ENCODE measurements around the gene C19orf12.
A peak's percentile ranks its signal among the peaks of the same experiment; 100 is the strongest.

C19orf12 gene

GRCh38 chr19:29696565-29696846, 18.6 kb downstream of the C19orf12 start:
- no peak for DNase-seq (ENCODE audit: low read depth)

DNA sequence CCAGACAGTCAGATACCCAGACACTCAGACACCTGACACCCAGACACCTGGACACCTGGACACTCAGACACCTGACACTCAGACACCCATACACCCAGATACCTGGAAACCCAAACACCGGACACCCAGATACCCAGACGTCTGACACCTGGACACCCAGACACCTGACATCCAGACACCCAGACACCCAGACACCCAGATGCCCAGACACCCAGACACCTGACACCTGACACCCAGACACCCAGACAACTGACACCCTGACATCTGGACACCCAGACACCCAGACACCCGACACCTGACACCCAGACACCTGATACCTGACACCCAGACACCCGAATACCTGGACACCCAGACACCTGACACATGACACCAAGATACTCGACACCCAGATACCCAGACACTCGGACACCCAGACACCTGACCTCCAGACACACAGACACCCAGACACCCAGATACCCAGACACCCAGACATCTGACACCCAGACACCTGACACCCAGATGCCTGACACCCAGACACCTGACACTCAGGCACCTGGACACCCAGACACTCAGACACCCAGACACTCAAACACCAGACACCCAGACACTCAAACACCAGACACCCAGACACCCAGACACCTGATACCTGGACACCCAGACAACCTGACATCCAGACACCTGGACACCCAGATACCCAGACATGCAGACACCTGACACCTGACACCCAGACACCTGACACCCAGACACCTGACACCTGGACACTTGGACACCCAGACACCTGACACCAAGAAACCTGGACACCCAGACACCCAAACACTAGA, 19.1 kb downstream of the C19orf12 start:
- DNase-seq (ENCODE audit: low read depth), result no peak

DNA sequence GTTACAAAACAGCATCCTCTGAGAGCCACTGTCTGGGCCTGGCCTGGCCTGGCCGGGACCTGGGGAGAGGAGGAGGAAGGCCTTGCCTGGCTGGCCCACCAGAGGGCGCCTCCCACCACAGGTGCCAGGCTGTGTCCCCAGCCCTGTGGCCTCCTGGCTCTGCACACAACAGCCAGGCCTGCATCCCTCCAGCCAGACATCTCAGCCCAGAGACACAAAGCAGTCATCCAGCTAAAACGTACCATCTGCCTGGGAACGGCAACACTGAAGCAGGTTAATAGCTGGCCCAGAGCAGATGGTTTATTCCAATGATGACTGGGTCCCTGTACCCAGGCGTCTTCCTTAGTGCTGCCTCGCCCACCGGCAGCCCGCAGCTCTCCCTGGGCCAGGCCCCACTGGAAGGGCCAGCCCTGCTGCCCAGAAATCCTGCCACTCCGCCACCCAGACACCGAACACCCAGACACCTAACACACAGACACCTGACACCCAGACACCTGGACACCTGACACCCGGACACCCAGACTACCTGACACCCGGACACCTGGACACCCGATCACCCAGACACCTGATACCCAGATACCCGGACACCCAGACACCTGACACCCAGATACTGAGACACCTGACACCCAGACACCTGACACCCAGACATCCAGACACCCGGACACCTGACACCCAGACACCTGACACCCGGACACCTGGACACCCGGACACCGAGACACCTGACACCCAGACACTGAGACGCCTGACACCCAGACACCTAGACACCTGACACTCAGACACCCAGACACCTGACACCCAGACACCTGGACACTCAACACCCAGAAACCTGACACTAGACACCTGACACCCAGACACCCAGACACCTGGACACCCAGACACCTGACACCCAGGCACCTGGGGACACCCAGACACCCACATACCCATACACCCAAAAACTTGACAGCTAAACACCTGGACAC, 20.1 kb downstream of the C19orf12 start:
- DNase-seq (ENCODE audit: low read depth), result peak; percentile 58

DNA sequence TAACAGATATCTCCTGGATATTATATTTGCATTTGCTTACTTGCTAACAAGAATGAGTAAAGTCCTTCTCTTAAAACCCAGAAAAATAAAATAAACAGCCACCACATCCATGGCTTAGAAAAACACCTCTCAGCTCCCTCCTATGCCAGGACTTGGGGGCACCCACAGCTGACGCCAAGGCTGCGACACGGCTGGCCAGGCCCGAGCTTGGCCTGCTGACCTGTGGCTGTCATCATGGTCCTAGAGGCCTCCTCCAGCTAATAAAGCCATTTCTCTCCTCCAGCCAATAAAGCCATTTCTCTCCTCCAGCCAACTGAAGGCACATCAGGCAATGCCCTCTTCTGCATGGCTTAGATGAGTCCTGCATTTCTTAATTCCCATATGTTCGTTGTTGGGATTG, 20.9 kb downstream of the C19orf12 start:
- DNase-seq (ENCODE audit: low read depth), result no peak

DNA sequence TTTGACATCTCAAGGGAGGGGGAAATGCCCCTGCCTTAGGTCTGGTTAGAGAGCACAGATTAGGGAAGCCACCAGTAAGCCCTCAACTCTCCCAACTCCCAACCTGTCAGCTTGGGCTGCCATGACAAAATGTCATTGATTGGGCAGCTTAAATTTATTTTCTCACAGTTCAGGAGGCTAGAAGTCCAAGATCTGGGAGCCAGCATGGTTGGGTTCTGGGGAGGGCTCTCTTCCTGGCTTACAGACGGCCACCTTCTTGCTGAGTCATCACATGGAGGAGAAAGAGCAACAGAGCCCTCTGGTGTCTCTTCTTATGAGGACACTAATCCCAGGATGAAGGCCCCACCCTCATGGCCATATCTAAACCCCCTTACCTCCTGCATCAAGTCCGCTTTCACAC, 24.2 kb downstream of the C19orf12 start:
- DNase-seq (ENCODE audit: low read depth), result no peak

DNA sequence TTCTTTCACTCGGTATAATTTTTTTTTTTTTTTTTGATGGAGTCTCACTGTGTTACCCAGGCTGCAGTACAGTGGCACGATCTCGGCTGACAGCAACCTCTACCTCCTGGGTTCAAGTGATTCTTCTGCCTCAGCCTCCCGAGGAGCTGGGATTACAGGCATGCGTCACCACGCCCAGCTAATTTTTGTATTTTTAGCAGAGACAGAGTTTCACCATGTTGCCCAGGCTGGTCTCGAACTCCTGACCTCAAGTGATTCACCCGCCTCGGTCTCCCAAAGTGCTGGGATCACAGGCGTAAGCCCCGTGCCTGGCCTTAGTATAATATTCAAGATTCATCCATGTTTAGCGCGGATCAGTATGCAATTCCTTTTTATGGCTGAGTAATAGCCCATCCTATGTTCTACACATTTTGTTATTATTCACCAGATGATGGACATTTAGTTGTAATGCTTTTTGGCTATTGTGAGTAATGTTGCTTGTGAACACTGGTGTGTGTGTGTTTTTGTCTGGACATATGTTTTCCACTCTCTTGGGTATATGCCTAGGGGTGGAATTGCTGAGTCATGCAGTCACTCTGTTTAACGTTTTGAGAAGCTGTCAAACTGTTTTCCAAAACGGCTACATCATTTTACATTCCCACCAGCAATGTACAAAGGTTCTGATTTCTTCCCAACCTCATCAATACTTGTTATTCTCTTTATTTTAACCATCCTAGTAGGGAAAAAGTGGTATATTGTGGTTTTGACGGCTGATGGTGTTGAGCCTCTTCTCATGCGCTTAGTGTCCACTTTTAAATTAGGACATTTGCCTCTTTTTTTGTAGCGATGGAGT, 26.9 kb downstream of the C19orf12 start:
- no peak for DNase-seq (ENCODE audit: low read depth)

DNA sequence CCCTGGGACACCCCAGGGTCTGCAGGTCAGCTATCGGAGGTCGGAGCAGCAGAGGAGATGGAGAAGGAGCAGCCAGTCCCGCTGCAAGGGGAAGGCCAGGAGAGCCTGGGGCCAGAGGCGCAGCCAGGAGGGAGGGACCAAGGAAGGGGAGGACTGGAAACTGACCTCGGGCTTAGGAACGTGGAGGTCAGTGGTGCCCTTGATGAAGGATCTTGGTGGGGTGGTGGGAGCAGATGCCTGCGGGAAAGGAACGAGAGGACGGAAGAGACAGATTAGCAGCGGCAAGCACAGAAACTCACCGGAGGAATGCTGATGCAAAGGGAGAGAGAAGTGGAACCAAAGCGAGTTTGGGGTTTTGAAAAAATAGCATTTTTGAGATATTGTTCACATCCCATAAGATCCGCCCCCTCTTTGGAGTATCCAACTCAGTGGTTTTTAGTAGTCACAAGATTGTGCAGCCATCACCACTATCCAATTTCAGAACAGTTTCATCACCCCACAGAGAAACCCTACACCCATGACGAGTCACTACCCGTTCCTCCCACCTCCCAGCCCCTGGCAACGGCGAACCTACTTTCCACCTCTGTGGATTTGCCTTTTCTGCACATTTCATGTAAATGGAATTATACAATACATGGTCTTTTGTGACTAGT, 27.7 kb downstream of the C19orf12 start:
- no peak for DNase-seq (ENCODE audit: low read depth)

- no peak for DNase-seq (ENCODE audit: low read depth)
These were observed 28.7 kb downstream of the C19orf12 start for GRCh38 chr19:29686285-29686805.

DNA sequence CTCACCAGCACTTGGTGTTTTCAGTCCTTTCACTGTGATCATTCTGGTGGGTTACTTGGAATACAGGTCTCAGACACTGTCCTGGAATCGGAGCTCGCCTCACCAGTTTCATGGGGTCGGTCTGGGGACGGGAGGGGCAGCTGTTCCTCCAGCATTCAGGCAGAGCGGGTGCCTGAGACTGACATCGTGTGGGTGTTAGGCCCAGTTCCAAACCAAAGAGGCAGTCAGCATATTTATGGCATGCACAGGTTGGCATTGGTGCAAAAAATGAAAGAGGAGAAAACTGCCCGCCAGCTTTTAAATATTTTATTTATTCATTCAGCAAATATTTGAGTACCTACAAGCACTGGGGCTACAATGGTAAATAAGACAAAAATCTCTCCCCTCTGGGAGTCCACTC, 29.7 kb downstream of the C19orf12 start:
- no peak for DNase-seq (ENCODE audit: low read depth)

DNA sequence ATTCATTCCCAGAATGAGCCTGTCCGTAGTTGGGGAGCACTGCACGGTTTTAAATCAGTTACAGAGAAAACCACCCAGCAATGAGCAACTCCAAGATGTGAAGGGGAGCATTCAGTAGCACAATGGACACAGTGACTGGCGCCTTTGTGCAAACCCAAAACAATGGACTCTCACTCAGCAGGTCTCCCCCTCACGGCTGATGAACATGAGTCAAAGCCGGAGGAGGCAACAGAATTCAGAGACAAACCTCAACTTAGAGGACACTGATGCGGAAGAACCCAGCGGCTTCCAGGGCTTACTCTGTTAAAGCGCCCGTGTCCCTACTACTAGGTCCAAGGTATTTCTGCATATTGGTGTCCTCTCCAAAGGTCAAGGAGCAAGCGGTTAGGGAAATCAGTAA, 32.1 kb downstream of the C19orf12 start:
- no peak for DNase-seq (ENCODE audit: low read depth)

DNA sequence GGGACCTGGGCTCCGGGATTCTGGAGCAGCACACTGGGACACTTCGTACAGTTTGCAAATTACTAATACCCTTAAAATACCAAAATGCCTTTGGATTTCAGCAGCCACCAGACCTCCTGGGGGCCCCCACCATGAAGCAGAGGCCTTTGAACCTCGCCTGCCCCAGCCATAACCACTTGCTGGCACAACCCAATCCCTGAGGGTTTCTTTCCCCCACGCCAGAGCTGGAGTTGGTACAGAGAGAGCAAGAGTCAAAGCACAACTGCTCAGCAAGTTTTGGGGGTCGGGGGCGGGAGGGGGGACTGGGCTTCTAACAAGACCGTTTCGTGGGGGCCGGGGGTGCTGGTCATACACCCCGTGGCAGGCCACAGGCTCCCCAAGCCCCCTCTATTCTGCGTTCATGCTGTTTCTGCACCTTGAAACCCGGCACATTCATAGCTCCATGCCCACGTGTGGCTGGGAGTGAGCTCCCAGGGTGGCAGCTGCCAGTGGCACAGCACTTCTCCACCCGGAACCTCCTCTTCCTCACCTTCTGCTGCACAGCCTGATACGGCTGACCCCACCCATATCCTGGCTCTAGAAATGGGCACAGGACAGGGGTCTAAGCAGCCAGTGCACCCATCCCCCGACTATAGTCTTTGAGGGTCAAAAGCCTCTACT, 32.7 kb downstream of the C19orf12 start:
- DNase-seq (ENCODE audit: low read depth), result no peak

- DNase-seq (ENCODE audit: low read depth), result no peak
These were observed 33.4 kb downstream of the C19orf12 start for GRCh38 chr19:29681422-29682235.

DNA sequence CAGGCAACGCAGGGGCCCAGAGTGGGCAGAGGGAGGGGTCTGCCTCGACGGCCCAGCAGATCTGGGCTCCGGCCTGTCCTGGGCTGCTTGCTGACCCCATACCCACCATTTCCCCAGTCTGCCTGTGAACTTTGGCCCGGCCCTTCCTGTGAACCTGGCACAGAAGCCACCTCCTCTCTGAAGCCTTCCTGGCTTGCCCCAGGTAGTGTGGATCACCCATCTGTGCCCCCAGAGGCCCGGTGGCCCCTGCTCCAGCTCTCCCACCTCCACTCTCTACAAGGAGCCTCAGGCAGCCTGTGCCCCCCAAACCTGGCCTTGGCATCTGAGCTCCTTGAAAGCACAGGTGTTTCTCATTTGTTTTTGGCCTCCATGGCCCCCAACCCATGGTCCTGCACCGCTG, 34.1 kb downstream of the C19orf12 start:
- no peak for DNase-seq (ENCODE audit: low read depth)

DNA sequence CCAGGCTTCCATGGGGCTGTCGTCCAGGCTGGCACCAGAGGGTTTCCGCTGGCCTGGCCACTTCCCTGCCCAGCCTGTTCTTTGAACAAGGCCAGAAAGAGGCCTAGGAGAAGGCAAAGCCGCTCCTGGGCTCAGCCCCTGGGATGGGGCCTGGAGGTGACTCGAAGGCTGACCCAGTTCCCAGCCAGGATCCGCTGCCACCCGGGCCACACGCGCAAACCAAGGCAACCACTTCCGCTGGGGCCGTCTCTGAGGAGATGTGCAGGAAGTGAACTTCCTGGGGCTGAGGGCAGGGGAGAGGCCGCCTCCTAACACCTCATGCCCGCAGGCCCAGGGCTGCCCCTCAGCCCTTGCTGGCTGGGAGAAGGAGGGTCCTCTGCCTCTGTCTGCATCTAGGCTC, 34.6 kb downstream of the C19orf12 start:
- peak; percentile 78 for DNase-seq (ENCODE audit: low read depth)

DNA sequence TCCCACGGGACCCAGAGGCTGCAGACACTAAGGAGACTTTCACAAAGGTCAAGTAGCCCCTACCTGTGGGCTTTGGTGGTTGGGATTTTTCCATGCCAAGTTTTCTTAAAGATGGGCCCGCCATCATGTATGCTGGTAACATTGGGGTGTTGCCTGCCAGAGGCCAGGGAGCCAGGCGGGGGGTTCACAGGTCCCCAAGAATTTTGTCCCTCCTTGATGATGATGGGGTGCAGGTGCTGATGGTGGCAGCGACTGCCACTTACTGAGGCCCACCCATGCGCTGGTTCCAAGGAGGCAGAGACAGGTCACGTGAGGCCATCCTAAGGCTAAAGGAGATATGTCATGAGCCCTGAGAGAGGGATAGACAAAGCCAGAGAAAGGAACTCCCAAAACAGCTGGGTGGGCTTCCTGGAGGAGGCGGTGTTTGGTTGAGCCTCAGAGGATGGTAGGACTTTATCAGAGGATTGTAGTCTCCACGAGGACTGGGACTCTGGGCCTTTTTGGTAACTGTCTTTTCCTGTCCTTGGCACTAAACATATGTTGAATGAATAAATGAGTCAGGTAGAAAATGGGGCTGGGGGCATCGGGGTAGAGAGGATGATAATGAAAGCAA, 35.4 kb downstream of the C19orf12 start:
- no peak for DNase-seq (ENCODE audit: low read depth)

DNA sequence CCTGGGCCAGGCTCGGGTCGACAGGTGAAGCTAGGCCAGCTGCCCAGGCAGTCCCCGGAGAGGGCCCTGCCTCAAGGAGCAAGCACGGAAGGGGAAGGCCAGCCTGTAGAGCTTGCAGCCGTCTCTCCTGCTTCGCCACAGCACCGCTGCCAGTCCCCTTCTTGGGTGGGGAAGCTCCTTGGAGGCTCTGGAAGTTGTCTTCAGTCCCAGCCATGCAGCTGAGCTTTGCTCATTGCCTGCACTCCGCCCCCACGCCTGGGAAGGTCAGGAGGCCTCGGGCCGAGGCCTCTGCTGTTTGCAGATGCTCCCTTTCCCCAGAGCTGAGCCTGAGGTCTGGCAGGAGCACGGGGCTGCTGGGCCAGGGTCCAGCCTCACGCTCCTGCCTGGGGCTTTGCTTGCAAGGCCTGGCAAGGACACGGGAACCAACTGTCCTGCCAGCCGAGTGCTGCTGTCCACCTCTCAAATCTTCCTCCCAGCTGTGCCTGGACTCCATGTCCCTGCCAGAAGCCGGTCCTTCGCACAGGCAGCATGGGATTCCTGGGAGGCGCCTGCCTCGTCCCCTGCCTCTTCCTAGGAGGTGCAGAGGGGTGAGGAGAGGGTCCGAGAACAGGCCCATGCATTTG, 36.5 kb downstream of the C19orf12 start:
- no peak for DNase-seq (ENCODE audit: low read depth)

GRCh38 chr19:29677001-29677817, 37.9 kb downstream of the C19orf12 start:
- DNase-seq (ENCODE audit: low read depth), result no peak

GRCh38 chr19:29676586-29676985, 38.5 kb downstream of the C19orf12 start:
- DNase-seq (ENCODE audit: low read depth), result no peak

All from T-helper 22 cell (primary cell).